OCI-LY7 (cell line): ENCODE results near the gene POMC. TPM values are rescaled to one million over a fixed set of nuclear protein-coding genes. Genes with fewer than 3 reads are reported as not detected.

Experiments used
- BruUV-seq: library from RNA; stranded (reverse); fragments of 400-500 nt; replicated peaks from 2 replicates; lab custom pipeline; 2021; lab: Mats Ljungman, UMichigan
- CTCF ChIA-PET: fragments of 300-600 bp; sonication (Branson Sonifier 250); formaldehyde crosslinking; loops from one replicate; lab custom pipeline; 2022; ENCODE audit warnings: antibody characterized with exemption; ENCODE audit not compliant: unreplicated experiment; lab: Charles Lee
- POLR2A ChIA-PET: fragments of 300-600 bp; sonication (Branson Sonifier 250); formaldehyde crosslinking; loops from one replicate; lab custom pipeline; 2022; ENCODE audit warnings: antibody characterized with exemption; lab: Charles Lee
- DNase-seq: peaks from one replicate; pipeline ENCODE4 v3.0.0-alpha.2; 2015; ENCODE audit warnings: low spot score
- H2AFZ ChIP-seq: fragments of 200-600 bp; sonication (generic), shearing (Covaris generic); 2 replicates; pipeline ENCODE4 v1.6.1; 2014; ENCODE audit warnings: mild to moderate bottlenecking, antibody characterized with exemption, low read length, moderate library complexity
- H3K27ac ChIP-seq: fragments of 200-600 bp; sonication (generic); 2 replicates; pipeline ENCODE4 v1.5.1; 2014; ENCODE audit warnings: mixed run types, low read depth, mild to moderate bottlenecking, moderate library complexity, low read length, inconsistent platforms; ENCODE audit not compliant: poor library complexity, severe bottlenecking
- H3K36me3 ChIP-seq: fragments of 200-600 bp; sonication (generic); 2 replicates; pipeline ENCODE4 v1.6.1; 2014; ENCODE audit warnings: mild to moderate bottlenecking, antibody characterized with exemption, low read length, moderate library complexity, mixed read lengths; ENCODE audit not compliant: insufficient read depth
- H3K4me1 ChIP-seq: fragments of 200-600 bp; sonication (generic); 2 replicates; pipeline ENCODE4 v1.5.1; 2014; ENCODE audit warnings: mild to moderate bottlenecking, low read length; ENCODE audit not compliant: insufficient read depth, poor library complexity, severe bottlenecking
- H3K4me2 ChIP-seq: fragments of 200-600 bp; sonication (generic); 2 replicates; pipeline ENCODE4 v1.6.1; 2014; ENCODE audit warnings: mild to moderate bottlenecking, low read length
- H3K4me3 ChIP-seq: fragments of 200-600 bp; sonication (generic); 2 replicates; pipeline ENCODE4 v1.5.1; 2014; ENCODE audit warnings: mild to moderate bottlenecking, low read depth, low read length; ENCODE audit not compliant: poor library complexity, severe bottlenecking
- H3K79me2 ChIP-seq: fragments of 200-600 bp; sonication (generic); 2 replicates; pipeline ENCODE4 v1.6.1; 2016; ENCODE audit warnings: low read depth, mild to moderate bottlenecking, low read length, moderate library complexity, mixed read lengths; ENCODE audit not compliant: insufficient read depth
- H3K9me2 ChIP-seq: fragments of 200-600 bp; sonication (generic); 2 replicates; pipeline ENCODE4 v1.6.1; 2016; ENCODE audit warnings: mild to moderate bottlenecking, low read length, mixed read lengths; ENCODE audit not compliant: insufficient read depth
- H3K9me3 ChIP-seq: fragments of 200-600 bp; sonication (generic); 2 replicates; pipeline ENCODE4 v1.6.1; 2014; ENCODE audit warnings: mild to moderate bottlenecking, mixed run types, low read length, mixed read lengths
- H4K20me1 ChIP-seq: fragments of 200-600 bp; sonication (generic); 2 replicates; pipeline ENCODE4 v1.6.1; 2014; ENCODE audit warnings: mild to moderate bottlenecking, antibody characterized with exemption, low read length, moderate library complexity, mixed read lengths; ENCODE audit not compliant: insufficient read depth
- EZH2phosphoT487 ChIP-seq: fragments of 200-600 bp; sonication (generic); IDR thresholded peaks from 2 replicates; pipeline ENCODE4 v1.6.1; 2018; ENCODE audit warnings: low read depth, borderline replicate concordance, mild to moderate bottlenecking, mixed run types, antibody characterized with exemption, low read length, moderate library complexity, mixed read lengths
- intact Hi-C: fragments of 100-400 bp; cut with micrococcal nuclease; formaldehyde crosslinking; loops from one replicate; pipeline ENCODE4 v1.10.0; 2022; ENCODE audit not compliant: unreplicated experiment
- total RNA-seq, 2 experiments: library from RNA; depleted of rRNA in 1 of 2; stranded (reverse); fragments of >200 nt in 1 of 2; shearing (Covaris generic) in 1 of 2; gene quantifications; 2 replicates each; pipeline ENCODE4 v1.2.3, GENCODE V29; 2014 to 2022
- TF ChIP-seq, protein P1 (sequence below): fragments of 200-600 bp; sonication (generic); conservative IDR thresholded peaks from 2 replicates; pipeline ENCODE4 v1.5.1; 2014; ENCODE audit warnings: mild to moderate bottlenecking, antibody characterized with exemption, low read length, moderate library complexity, mixed read lengths

Gene POMC
- total RNA-seq, 2 experiments from 2014 or later, result not detected

- no peak for TF ChIP-seq EZH2phosphoT487
- TF ChIP-seq, protein P1, sequence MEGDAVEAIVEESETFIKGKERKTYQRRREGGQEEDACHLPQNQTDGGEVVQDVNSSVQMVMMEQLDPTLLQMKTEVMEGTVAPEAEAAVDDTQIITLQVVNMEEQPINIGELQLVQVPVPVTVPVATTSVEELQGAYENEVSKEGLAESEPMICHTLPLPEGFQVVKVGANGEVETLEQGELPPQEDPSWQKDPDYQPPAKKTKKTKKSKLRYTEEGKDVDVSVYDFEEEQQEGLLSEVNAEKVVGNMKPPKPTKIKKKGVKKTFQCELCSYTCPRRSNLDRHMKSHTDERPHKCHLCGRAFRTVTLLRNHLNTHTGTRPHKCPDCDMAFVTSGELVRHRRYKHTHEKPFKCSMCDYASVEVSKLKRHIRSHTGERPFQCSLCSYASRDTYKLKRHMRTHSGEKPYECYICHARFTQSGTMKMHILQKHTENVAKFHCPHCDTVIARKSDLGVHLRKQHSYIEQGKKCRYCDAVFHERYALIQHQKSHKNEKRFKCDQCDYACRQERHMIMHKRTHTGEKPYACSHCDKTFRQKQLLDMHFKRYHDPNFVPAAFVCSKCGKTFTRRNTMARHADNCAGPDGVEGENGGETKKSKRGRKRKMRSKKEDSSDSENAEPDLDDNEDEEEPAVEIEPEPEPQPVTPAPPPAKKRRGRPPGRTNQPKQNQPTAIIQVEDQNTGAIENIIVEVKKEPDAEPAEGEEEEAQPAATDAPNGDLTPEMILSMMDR, result no peak
- intact Hi-C loops, result no loop called here
- ChIA-PET CTCF (no interaction called here), POLR2A (no interaction called here)
- H2AFZ ChIP-seq, result no peak overlapping the region
- H3K4me3 ChIP-seq, result no peak overlapping the region
- no peaks in the 10 kb centered on the region for H3K79me2 ChIP-seq
- no TSS peak for BruUV-seq
- H4K20me1 ChIP-seq, result no peaks in the 10 kb centered on the region
- H3K4me2 ChIP-seq, result no peak overlapping the region
- H3K27ac ChIP-seq, result no peak overlapping the region
- no peaks in the 10 kb centered on the region for H3K36me3 ChIP-seq
- H3K9me3 ChIP-seq, result no peaks in the 10 kb centered on the region
- no peaks in the 10 kb centered on the region for H3K9me2 ChIP-seq
- no peak for DNase-seq
- H3K4me1 ChIP-seq, result no peaks in the 10 kb centered on the region
Measured at GRCh38 chr2:25187729-25188350, 19.5 kb upstream of the POMC start.

- intact Hi-C loops, result no loop called here
- TF ChIP-seq, protein P1, result no peak
- TF ChIP-seq EZH2phosphoT487, result no peak
- no peaks in the 10 kb centered on the region for H3K9me2 ChIP-seq
- H3K9me3 ChIP-seq, result no peaks in the 10 kb centered on the region
- no peak overlapping the region for H3K4me3 ChIP-seq
- ChIA-PET CTCF (no interaction called here), POLR2A (no interaction called here)
- H3K4me2 ChIP-seq, result no peak overlapping the region
- no TSS peak for BruUV-seq
- H3K79me2 ChIP-seq, result no peaks in the 10 kb centered on the region
- no peak overlapping the region for H3K27ac ChIP-seq
- no peak overlapping the region for H2AFZ ChIP-seq
- H4K20me1 ChIP-seq, result no peaks in the 10 kb centered on the region
- H3K36me3 ChIP-seq, result no peaks in the 10 kb centered on the region
- no peak for DNase-seq
- no peaks in the 10 kb centered on the region for H3K4me1 ChIP-seq
Measured at GRCh38 chr2:25184254-25184653, 15.9 kb upstream of the POMC start.

DNA sequence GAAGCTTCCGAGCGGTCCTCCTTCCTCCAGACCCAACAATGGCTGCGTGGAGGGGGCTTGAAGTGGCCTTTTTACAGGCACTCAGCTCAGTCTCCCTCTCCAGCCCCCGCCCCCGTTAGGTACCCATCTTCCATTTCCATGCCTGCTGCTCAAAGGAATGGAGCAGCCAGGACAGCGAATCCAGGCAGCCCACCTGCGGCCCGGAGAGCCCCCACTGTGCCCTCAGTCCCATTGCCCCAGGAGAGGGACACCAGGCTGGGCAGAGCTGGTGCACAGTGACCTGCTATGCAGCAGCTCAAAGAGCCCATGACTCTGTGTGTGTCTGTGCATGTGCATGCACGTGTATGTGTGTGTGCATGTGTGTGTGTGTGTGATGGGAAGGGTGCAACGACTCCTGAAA lies 10.6 kb upstream of the POMC start:
- Histone ChIP-seq H2AFZ (no peak overlapping the region), H3K4me2 (no peak overlapping the region), H4K20me1 (no peaks in the 10 kb centered on the region), H3K4me3 (no peak overlapping the region), H3K9me3 (no peaks in the 10 kb centered on the region), H3K36me3 (no peaks in the 10 kb centered on the region), H3K27ac (no peak overlapping the region), H3K9me2 (no peaks in the 10 kb centered on the region), H3K79me2 (no peaks in the 10 kb centered on the region), H3K4me1 (no peaks in the 10 kb centered on the region)
- no peak for DNase-seq
- ChIA-PET POLR2A (no interaction called here), CTCF (interaction anchor here (0.6 kb wide), 1 partner anchor 23 kb away, joined by 3 read pairs; no protein-coding TSS in a partner anchor)
- no peak for TF ChIP-seq EZH2phosphoT487
- TF ChIP-seq, protein P1, result no peak
- BruUV-seq, result no TSS peak
- intact Hi-C loops, result no loop called here
